ENCODE results near the gene UBC.
"Not testable (repeated sequence)": the region's sequence is repeated elsewhere in the genome, so short reads cannot be mapped to it uniquely, and the experiment has no call there.

The UBC gene

GRCh38 chr12:124902916-124903315 lies 11.5 kb downstream of the UBC start:
- Histone ChIP-seq H3K4me2 (ENCODE audit: low read length) (peak overlapping the region; percentile 55), H3K4me3 (ENCODE audit: low read length) (no peak overlapping the region), H3K9me3 (ENCODE audit: control insufficient read depth, insufficient read depth, low read length) (no peaks in the 10 kb centered on the region), H3K27ac (ENCODE audit: low read depth, low read length) (peak overlapping the region; percentile 57), H3K36me3 (ENCODE audit: control insufficient read depth, low read length) (no peaks in the 10 kb centered on the region), H3F3A (ENCODE audit: control insufficient read depth, insufficient read depth) (peaks cover 32% of the 10 kb centered on the region), H3K79me2 (ENCODE audit: control insufficient read depth, low read length) (no peaks in the 10 kb centered on the region), H4K20me1 (ENCODE audit: control insufficient read depth, insufficient read depth, low read depth, low read length) (no peaks in the 10 kb centered on the region), H3K9me2 (replicated peaks; ENCODE audit: control insufficient read depth, low read length) (no peaks in the 10 kb centered on the region), H3K4me1 (ENCODE audit: control insufficient read depth, low read length) (peaks cover 84% of the 10 kb centered on the region), H3K27me3 (ENCODE audit: control insufficient read depth, low read length) (no peaks in the 10 kb centered on the region)
- no peak for TF ChIP-seq CTCF (IDR thresholded peaks at IDR 0.05; ENCODE audit: low read depth, low read length, poor library complexity, severe bottlenecking)
- no peak for TF ChIP-seq EZH2phosphoT487 (IDR thresholded peaks at IDR 0.05; ENCODE audit: borderline replicate concordance, low read length)

- Histone ChIP-seq H4K20me1 (ENCODE audit: control insufficient read depth, insufficient read depth, low read depth, low read length) (no peaks in the 10 kb centered on the region), H3K27ac (ENCODE audit: low read depth, low read length) (peak overlapping the region; percentile 57), H3K36me3 (ENCODE audit: control insufficient read depth, low read length) (no peaks in the 10 kb centered on the region), H3K27me3 (ENCODE audit: control insufficient read depth, low read length) (no peaks in the 10 kb centered on the region), H3K4me3 (ENCODE audit: low read length) (peak overlapping the region; percentile 43), H3F3A (ENCODE audit: control insufficient read depth, insufficient read depth) (peaks cover 24% of the 10 kb centered on the region), H3K9me3 (ENCODE audit: control insufficient read depth, insufficient read depth, low read length) (no peaks in the 10 kb centered on the region), H3K4me2 (ENCODE audit: low read length) (peak overlapping the region; percentile 55), H3K9me2 (replicated peaks; ENCODE audit: control insufficient read depth, low read length) (no peaks in the 10 kb centered on the region), H3K79me2 (ENCODE audit: control insufficient read depth, low read length) (no peaks in the 10 kb centered on the region), H3K4me1 (ENCODE audit: control insufficient read depth, low read length) (peaks cover 73% of the 10 kb centered on the region)
- TF ChIP-seq EZH2phosphoT487 (IDR thresholded peaks at IDR 0.05; ENCODE audit: borderline replicate concordance, low read length) (no peak), CTCF (IDR thresholded peaks at IDR 0.05; ENCODE audit: low read depth, low read length, poor library complexity, severe bottlenecking) (no peak)
Measured at GRCh38 chr12:124901003-124901402, 13.4 kb downstream of the UBC start.

- H3K36me3 ChIP-seq (ENCODE audit: control insufficient read depth, low read length); H3K27me3 ChIP-seq (ENCODE audit: control insufficient read depth, low read length); H3K79me2 ChIP-seq (ENCODE audit: control insufficient read depth, low read length); H3K4me3 ChIP-seq (ENCODE audit: low read length); H3K9me3 ChIP-seq (ENCODE audit: control insufficient read depth, insufficient read depth, low read length); H4K20me1 ChIP-seq (ENCODE audit: control insufficient read depth, insufficient read depth, low read depth, low read length); H3K9me2 ChIP-seq (replicated peaks; ENCODE audit: control insufficient read depth, low read length): not testable (repeated sequence)
- H3K27ac ChIP-seq (ENCODE audit: low read depth, low read length) = 0 out of 2 replicates have a peak overlapping the region, but pooled peaks have one; percentile 57
- peaks cover 68% of the 10 kb centered on the region for H3K4me1 ChIP-seq (ENCODE audit: control insufficient read depth, low read length)
- H3F3A ChIP-seq (ENCODE audit: control insufficient read depth, insufficient read depth) = peaks cover 21% of the 10 kb centered on the region
- H3K4me2 ChIP-seq (ENCODE audit: low read length) = peak overlapping the region; percentile 55
Measured at GRCh38 chr12:124900345-124900795, 14.1 kb downstream of the UBC start.

GRCh38 chr12:124898923-124899294 lies 15.5 kb downstream of the UBC start:
- no peak overlapping the region for H3K27ac ChIP-seq (ENCODE audit: low read depth, low read length)
- H3K4me1 ChIP-seq (ENCODE audit: control insufficient read depth, low read length) = peaks cover 71% of the 10 kb centered on the region
- H3K27me3 ChIP-seq (ENCODE audit: control insufficient read depth, low read length) = no peaks in the 10 kb centered on the region
- peaks cover 26% of the 10 kb centered on the region for H3F3A ChIP-seq (ENCODE audit: control insufficient read depth, insufficient read depth)
- no peaks in the 10 kb centered on the region for H4K20me1 ChIP-seq (ENCODE audit: control insufficient read depth, insufficient read depth, low read depth, low read length)
- no peaks in the 10 kb centered on the region for H3K9me3 ChIP-seq (ENCODE audit: control insufficient read depth, insufficient read depth, low read length)
- no peaks in the 10 kb centered on the region for H3K79me2 ChIP-seq (ENCODE audit: control insufficient read depth, low read length)
- peak overlapping the region; percentile 44 for H3K4me3 ChIP-seq (ENCODE audit: low read length)
- H3K36me3 ChIP-seq (ENCODE audit: control insufficient read depth, low read length) = no peaks in the 10 kb centered on the region
- peak overlapping the region; percentile 67 for H3K4me2 ChIP-seq (ENCODE audit: low read length)
- TF ChIP-seq CTCF (IDR thresholded peaks at IDR 0.05; ENCODE audit: low read depth, low read length, poor library complexity, severe bottlenecking) = no peak
- TF ChIP-seq EZH2phosphoT487 (IDR thresholded peaks at IDR 0.05; ENCODE audit: borderline replicate concordance, low read length) = no peak
- H3K9me2 ChIP-seq (replicated peaks; ENCODE audit: control insufficient read depth, low read length) = no peaks in the 10 kb centered on the region
